HG03196 (cell line): ENCODE measurements around the gene GPR155.
"Not testable (repeated sequence)": the region's sequence is repeated elsewhere in the genome, so short reads cannot be mapped to it uniquely, and the experiment has no call there.

ENCODE experiments used
- ATAC-seq: cut with Tn5 transposase; IDR thresholded peaks from one replicate; pipeline ENCODE4 v1.9.1; 2021; ENCODE audit not compliant: unreplicated experiment

Gene GPR155

DNA sequence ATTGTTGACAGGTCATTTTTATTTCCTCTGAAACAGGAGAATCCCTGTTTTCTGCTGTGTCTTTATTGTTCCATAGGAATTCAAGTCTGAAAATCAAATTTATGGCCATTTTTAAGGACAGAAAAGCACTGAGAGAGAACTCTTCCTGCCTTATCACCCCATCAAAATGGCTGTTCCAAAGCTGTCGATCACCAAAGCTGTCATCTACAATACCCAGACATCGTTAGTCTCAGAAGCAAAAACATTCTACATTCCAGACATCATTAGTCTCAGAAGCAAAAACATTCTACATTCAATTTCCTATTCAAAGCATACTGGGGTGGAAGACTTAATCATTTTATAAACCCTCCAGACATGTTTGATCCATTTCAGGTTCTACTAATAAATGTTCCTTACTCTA, 46.9 kb downstream of the GPR155 start:
- ATAC-seq = no peak

DNA sequence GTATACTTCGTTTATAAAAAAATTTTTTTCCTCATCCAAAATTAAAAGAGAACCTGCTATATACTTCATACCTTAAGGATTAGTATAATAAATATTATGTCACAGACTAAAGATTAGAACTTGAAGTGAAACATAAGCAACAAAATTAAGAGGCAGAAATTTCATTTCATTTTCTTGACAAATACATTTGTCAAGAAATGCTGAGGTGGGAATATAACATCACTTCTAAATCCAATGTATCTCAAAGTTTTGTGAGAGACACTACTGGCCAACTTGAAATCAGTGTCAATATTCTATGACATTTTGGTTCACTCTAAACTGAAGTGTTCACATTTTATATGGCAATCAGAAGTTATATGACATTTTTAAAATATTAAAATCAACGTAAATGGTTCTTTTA, 47.5 kb downstream of the GPR155 start:
- ATAC-seq = no peak

DNA sequence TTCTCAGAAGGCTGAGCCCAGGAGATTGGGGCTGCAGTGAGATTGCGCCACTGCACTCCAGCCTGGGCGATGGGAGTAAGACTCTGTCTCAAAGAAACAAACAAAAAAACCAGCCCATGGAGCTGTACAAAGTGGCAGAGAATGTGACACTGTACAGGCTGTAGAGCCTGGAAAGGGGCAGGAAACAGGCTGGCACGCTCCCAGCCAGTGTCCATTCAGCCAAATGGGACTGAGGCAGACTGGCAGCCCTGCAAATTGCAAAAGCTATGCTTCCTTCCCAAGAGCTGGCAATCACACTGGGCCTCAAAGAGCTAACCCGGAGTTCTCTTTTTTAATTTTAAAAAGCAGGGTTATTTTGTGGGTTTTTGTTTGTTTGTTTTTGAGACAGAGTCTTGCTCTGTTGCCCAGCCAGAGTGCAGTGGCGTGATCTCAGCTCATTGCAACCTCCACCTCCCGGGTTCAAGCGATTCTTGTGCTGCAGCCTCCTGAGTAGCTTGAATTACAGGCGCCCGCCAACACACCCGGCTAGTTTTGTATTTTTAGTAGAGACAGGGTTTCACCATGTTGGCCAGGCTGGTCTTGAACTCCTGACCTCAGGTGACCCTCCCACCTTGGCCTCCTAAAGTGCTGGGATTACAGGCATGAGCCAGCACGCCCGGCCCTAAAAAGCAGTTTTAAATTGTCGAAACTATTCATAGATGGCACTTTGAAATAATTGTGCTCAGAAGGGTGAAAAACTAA, 48.5 kb downstream of the GPR155 start:
- ATAC-seq = no peak

DNA sequence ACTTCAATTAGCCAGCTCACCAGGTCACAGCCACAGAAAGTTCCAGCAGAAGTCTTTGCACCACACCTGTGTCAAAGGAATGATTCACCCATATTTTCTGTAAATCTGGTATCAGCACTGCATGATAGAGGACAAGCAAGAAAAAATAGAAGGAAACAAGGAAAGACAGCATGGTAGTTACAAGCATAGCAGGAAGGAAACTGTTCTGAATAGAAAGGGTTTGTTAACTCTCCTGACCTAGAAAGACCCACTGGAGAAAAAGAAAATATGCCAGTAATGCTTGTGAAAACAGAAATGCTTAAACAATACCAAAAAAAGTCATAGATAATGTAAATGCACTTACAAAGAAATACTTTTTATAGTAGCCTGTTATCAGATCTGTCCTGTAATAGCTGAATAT, 50.5 kb downstream of the GPR155 start:
- no peak for ATAC-seq

DNA sequence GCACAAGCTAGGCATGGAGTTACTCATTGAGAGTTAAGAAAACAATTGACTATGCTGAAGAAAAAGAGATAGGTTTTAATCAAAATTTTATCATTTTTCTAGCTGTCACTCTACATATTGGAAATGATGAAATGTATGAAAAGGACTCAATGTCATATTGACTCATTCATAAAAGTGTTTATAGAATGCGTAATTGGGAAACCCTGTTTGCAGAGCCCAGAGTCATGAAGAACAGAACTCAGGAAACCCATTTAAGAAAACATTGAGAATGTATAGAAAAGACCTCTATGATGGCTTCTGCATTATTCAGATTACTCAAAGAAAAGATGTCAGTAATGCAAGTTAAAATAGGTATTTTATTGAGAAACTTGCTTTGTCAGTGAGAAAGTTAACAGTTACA, 54.9 kb downstream of the GPR155 start:
- no peak for ATAC-seq

DNA sequence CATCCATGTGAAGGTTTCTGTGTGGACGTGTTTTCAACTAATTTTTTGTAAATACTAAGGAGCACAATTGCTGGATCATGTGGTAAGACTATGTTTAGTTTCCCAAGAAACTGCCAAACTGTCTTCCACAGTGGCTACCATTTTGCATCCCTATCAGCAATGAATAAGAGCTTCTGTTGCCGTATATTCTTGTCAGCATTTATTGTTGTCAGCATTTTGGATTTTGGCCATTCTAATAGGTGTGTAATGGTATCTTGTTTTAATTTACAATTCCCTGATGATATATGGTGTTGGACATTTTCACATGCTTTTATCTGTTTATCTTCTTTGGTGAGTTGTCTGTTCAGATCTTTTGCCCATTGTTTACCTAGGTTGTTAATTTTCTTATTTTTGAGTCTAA, 56.8 kb downstream of the GPR155 start:
- ATAC-seq = no peak

DNA sequence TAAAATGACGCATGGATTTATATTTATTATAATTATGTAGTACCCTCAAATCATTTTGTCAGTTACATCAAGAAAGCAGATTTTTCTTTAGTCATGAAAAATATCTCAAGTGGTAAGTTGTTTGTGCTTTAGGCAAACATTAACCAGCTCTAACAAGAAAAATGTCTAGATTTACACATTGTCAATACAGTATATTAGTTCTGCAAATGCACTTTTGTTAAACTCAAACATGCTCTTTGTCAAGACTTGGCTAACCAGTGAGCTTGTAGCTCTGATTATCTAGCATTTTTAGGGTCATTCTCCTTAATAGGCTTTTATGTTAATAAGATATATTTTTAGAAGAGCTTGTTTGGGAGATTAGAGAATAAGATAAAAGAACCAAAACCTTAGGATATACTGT, 58.6 kb downstream of the GPR155 start:
- ATAC-seq = no peak

DNA sequence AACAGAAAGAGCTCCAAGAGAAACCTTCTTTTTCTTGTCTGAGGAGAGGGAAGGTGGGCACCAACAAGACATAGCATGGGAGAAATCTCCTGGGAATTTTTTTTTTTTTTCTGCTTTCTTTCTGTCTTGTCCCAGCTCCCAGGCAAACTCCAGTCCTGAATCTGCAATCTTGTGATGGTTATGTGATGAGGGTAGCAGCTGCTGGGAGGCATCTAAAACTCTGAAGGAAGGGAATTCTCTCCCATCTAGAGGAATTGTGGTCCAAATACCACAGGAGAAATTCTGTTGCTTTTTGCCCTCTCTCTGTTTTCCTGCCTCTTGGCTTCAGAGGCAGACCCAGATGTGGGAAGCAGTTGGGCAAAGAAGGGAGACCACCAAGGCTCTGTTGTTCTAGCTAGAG, 74.6 kb downstream of the GPR155 start:
- no peak for ATAC-seq

DNA sequence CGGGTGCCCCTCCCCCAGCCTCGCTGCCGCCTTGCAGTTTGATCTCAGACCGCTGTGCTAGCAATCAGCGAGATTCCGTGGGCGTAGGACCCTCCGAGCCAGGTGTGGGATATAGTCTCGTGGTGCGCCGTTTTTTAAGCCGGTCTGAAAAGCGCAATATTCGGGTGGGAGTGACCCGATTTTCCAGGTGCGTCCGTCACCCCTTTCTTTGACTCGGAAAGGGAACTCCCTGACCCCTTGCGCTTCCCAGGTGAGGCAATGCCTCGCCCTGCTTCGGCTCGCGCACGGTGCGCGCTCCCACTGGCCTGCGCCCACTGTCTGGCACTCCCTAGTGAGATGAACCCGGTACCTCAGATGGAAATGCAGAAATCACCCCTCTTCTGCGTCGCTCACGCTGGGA, 76.8 kb downstream of the GPR155 start:
- not testable (repeated sequence) for ATAC-seq

DNA sequence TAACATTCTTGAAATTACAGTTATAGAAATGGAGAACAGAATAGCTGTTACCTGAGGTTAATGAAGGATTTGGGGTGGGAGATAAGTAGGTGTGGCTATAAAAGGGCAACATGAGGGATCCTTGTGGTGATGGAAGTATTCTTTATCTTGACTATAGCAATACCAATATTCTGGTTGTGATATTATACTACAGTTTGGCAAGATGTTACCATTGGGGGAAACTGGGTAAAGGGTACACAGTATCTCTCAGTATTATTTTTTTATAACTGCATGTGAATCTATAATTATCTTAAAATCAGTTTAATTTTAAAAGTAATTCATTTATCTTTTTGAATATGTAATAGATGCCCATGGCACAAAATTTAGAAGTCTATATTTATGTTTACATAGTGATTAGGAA, 83.2 kb downstream of the GPR155 start:
- ATAC-seq = no peak

DNA sequence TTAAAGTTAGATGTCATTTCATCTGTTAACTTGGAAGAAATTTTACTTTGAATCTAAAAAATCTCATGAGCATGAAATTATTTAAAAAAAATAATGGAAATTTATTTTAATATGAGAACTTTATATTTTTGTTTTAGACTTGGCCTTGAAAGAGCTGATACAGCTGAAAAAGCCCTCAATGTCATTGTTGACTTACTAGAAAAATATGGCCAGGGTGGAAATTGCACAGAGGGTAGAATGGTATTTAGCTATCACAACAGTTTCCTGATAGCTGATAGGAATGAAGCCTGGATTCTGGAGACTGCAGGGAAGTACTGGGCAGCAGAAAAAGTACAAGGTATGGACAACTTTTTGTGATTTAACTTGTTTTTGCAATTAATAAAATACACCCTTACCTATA, 86.0 kb downstream of the GPR155 start:
- no peak for ATAC-seq

DNA sequence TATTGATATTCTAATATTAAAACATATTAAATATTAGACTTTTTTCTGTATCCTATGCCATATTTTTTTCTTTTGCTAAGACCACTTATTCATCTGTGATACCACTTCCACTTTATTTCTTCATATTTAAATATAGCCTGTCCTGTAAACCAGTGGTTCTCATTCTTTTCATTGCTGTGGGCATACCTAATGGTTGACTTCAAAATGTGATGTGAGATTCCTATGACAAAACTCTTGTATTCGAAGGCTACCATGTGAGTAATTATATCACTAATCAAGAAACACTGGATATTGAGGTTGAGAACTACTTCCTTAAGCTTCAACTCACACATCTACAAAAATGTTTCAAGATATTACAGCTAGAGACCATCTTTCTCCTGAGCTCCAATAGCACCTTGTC, 87.7 kb downstream of the GPR155 start:
- no peak for ATAC-seq

DNA sequence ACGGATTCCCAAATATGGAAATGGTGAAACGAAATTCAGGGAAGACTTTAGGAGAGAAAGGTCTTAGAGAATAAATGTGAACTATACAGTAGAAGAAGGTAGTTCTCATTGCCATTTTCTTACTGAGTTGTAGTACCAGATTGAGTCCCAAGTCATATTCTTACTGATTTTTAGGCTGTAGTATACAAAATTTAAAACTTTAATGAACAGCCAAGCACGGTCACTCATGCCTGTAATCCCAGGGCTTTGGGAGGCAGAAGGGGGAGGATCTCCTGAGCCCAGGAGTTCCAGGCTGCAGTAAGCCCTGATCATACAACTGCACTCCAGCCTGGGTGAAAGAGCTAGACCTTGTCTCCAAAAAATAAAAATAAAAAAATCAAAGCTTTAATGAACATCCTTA, 89.1 kb downstream of the GPR155 start:
- no peak for ATAC-seq

DNA sequence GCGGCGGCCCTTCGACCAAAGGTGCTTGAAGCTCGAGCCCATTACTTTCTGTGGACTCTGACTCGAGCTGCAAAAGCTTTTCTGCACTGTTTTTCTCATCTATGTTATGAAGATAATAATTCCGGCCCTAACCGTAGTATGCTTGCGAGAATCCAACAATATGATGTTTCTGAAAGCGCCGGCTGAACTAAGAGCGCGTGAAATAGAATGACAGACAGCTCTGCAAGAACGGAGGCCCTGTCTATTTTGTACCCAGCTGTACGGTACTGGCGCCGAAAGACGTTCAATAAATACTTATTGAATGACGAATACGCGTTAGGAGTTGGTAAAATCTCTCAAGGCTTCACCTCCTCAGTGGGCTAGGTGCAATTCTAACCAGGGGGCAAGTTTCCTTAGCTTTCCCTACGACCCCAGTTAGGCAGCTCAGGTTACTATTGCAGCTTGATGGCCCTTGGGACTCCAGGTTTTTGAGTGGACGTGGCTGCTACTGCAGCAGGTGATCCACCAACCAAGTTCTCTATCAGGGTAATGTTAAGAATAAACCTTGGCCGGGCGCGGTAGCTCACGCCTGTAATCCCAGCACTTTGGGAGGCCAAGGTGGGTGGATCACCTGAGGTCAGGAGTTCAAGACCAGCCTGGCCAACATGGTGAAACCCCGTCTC, 90.7 kb downstream of the GPR155 start:
- peak; percentile 20 for ATAC-seq

DNA sequence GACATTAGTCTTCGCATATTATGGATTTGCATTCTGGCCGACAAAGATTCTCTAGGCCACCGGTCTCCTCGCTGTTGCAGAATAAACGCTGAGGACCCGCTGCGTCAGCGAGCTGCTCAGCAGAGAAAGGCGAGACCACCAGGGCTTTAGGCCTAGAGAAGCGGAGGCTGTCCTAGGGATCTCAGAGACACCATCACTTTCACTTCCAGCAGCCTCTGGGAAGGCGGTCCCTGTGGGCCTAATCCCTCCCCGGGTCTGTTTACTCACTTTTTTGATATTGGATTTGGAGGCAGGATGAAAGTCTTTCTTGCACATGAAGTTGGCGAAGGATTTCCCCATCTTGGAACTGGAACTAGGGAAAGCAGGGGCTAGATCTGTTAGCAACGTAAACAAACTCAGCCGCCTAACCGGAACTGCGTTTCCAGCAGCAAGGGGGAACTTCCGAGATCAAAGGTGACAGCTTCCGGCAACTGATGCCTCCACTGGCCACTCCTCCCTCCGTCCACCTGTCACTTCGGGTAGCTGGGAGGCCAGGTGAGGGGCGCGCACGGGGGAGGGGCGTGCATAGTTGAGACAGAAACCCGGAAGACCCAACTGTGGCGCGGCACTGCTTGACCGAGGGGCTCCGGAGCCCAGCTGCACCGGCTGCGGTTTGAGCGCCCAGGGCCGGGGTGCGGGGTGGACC, 91.4 kb downstream of the GPR155 start, which contains the start of gene SCRN3:
Gene SCRN3, plus strand, starts transcription at position 447 of the 685 bp plus-strand sequence. CDS start 2,554 bp downstream, outside the sequence.
- ATAC-seq = peak; percentile 97

DNA sequence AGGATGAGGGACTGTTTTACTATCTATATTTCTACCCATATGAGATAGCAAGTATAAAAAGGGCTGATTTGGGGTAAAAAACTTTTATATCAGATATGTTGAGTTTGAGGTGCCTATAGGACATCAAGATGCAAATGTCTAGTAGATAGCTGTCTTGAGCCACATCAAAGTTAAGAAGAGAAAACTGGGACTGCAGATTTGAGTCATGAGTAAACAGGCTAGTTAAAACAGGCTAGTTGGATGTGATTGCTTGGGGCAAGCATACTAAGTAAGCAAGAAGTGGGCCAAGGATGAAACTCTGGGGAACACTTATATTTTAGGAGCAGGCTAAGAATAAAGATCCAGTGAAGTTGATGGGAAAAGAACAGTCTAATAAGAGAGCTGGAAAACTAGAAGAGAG, 94.1 kb downstream of the GPR155 start:
- ATAC-seq = no peak

DNA sequence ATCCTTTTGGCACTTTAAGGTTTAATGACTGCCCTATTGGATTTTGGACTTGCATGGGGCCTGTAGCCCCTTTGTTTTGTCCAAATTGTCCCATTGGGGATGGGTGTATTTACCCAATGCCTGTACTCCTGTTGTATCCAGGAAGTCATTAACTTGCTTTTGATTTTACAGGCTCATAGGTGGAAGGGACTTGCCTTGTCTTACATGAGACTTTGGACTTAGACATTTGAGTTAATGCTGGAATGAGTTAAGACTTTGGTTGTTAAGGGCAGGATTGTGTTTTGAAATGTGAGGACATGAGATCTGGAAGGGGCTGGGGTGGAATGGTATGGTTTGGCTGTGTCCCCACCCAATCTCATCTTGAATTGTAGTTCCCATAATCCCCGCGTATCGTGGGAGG, 96.5 kb downstream of the GPR155 start:
- ATAC-seq = not testable (repeated sequence)

DNA sequence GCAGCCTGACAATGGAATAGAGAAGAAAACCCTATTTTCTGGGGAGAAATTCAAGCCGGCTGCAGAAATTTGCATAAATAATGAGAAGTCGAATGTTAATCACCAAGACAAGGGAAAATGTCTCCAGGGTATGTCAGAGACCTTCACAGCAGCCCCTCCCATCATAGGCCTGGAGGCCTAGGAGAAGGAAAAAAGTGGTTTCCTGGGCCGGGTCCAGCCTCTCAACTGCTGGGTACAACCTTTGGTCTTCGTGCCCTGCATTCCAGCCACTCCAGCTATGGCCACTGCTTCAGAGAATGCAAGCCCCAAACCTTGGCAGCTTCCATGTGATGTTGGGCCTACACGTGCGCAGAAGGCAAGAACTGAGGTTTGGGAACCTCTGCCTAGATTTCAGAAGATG, 97.3 kb downstream of the GPR155 start:
- ATAC-seq = no peak

DNA sequence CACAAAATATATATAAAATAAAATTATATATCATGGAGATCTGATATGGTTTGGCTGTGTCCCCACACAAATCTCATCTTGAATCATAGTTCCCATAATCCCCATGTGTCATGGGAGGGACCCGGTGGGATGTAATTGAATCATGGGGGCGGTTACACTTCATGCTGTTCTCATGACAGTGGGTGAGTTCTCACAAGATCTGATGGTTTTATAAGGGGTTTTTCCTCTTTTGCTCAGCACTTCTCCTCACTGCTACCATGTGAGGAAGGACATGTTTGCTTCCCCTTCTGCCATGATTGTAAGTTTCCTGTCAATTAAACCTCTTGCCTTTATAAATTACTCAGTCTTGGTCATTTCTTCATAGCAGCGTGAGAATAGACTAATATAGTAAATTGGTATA, 98.1 kb downstream of the GPR155 start:
- ATAC-seq = not testable (repeated sequence)

DNA sequence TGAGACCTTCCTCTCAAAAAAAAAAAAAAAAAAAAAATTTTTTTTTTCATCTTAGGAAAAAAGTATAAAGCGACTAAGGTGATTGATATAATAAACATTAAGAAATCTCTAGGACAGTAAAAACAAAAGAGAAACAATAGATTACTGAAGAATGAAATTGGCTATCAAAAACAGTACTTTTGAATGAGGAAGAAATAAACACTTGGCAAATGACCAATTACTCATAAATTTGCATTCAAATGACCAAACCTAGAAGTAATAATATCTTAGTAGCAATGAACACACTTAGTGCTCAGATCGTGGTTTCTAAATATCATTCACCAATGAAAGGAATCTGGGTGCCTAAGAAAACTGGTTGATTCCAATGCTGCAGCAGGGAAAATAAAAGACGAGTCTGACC, 101.6 kb downstream of the GPR155 start:
- no peak for ATAC-seq

DNA sequence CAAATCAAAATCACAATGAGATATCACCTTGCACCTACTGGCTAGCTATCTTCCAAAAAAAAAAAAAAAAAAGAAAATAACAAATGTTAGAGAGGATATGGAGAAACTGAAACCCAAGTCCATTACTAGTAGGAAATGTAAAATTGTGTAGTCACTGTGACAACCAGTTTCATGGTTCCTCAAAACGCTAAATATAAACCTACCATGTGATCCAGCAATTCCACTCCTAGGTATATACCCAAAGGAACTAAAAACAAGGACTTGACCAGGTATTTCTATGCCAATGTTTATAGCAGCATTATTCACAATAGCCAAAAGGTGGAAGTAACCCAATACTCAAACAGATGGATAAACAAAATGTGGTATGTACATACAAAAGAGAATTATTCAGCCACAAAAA, 103.0 kb downstream of the GPR155 start:
- ATAC-seq = no peak
